Measurements from ENCODE around the gene RPN2.
"Not testable (repeated sequence)": the region's sequence is repeated elsewhere in the genome, so short reads cannot be mapped to it uniquely, and the experiment has no call there.

The RPN2 gene

DNA sequence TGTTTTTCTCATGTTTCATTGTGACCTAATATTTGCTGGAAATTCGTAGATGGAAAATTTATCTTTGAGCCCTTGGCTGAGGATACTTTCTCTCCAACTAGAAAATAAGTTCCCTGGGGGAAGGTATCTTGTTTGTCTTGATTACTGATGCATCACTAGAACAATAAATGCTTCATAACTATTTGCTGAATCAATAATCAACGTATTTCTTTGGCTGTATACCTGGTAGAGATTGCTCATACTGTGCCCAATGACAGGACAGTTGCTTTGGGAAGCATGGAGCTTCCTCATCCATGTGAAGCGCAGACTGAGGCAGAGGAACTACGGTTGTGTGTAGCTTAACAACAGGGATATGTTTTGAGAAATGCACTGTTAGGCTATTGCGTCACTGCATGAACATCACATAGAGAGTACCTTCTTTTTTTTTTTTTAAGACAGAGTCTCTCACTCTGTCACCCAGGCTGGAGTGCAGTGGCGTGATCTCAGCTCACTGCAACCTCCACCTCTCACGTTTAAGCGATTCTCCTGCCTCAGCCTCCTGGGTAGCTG lies 34.2 kb upstream of the RPN2 start:
- no peaks in the 10 kb centered on the region for H3K27me3 Mint-ChIP-seq (ENCODE audit: low read depth, poor library complexity)
- TF ChIP-seq, protein P1, sequence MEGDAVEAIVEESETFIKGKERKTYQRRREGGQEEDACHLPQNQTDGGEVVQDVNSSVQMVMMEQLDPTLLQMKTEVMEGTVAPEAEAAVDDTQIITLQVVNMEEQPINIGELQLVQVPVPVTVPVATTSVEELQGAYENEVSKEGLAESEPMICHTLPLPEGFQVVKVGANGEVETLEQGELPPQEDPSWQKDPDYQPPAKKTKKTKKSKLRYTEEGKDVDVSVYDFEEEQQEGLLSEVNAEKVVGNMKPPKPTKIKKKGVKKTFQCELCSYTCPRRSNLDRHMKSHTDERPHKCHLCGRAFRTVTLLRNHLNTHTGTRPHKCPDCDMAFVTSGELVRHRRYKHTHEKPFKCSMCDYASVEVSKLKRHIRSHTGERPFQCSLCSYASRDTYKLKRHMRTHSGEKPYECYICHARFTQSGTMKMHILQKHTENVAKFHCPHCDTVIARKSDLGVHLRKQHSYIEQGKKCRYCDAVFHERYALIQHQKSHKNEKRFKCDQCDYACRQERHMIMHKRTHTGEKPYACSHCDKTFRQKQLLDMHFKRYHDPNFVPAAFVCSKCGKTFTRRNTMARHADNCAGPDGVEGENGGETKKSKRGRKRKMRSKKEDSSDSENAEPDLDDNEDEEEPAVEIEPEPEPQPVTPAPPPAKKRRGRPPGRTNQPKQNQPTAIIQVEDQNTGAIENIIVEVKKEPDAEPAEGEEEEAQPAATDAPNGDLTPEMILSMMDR (IDR thresholded peaks at IDR 0.05): no peak
- H3K36me3 Mint-ChIP-seq (ENCODE audit: low read depth): peaks cover 48% of the 10 kb centered on the region
- DNase-seq: no peak
- H3K27ac Mint-ChIP-seq: no peak overlapping the region
- H3K9me3 Mint-ChIP-seq: peaks cover 7% of the 10 kb centered on the region
- H3K4me1 Mint-ChIP-seq: no peaks in the 10 kb centered on the region
- no peak overlapping the region for H3K4me3 Mint-ChIP-seq

DNA sequence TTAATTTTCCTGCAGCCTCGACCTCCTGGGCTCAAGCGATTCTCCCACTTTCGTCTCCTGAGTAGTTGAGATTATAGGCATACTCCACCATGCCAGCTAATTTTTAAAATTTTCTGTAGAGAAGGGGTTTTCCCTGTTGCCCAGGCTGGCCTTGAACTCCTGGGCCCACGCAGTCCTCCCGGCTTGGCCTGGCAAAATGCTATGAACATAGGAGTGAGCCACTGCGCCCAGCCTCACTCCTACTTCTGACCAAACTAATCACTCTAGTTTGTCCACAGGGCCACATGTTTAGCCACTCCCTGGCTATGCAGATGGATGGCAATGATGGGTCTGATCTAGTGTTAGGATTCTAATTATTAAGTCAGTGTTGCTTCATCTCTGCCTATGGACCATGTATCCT lies 31.9 kb upstream of the RPN2 start:
- H3K4me1 Mint-ChIP-seq: no peaks in the 10 kb centered on the region
- peaks cover 23% of the 10 kb centered on the region for H3K9me3 Mint-ChIP-seq
- no peak for DNase-seq
- no peak overlapping the region for H3K27ac Mint-ChIP-seq
- H3K36me3 Mint-ChIP-seq (ENCODE audit: low read depth): peaks cover 63% of the 10 kb centered on the region
- H3K27me3 Mint-ChIP-seq (ENCODE audit: low read depth, poor library complexity): peaks cover 4% of the 10 kb centered on the region
- no peak overlapping the region for H3K4me3 Mint-ChIP-seq
- TF ChIP-seq, protein P1 (IDR thresholded peaks at IDR 0.05): no peak

DNA sequence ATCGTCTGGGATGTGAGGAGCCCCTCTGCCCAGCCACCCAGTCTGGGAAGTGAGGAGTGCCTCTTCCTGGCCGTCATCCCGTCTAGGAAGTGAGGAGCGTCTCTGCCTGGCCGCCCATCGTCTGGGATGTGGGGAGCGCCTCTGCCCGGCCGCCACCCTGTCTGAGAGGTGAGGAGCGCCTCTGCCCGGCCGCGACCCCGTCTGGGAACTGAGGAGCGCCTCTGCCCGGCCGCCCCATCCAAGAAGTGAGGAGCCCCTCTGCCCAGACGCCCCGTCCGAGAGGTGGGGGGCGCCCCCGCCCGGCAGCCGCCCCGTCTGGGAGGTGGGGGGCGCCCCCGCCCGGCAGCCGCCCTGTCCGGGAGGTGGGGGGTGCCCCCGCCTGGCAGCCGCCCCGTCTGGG lies 28.3 kb upstream of the RPN2 start:
- H3K27me3 Mint-ChIP-seq (ENCODE audit: low read depth, poor library complexity); H3K4me3 Mint-ChIP-seq; H3K27ac Mint-ChIP-seq; H3K4me1 Mint-ChIP-seq; DNase-seq: not testable (repeated sequence)
- H3K9me3 Mint-ChIP-seq: peaks cover 23% of the 10 kb centered on the region
- peaks cover 65% of the 10 kb centered on the region for H3K36me3 Mint-ChIP-seq (ENCODE audit: low read depth)

DNA sequence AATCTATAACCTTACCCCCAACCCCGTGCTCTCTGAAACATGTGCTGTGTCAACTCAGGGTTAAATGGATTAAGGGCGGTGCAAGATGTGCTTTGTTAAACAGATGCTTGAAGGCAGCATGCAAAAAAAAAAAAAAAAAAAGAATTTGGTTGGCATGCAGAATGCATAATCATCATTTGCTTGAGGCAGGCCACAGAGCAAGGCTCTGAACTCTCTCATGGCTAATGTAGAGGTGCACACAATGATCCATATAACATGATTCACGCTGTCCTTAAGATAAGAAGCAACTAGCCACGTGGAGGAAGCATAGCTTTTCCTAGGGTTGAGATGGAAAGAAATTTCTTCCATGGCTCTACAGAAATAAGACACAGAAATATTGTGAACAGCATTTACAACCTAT lies 27.6 kb upstream of the RPN2 start:
- Mint-ChIP-seq H3K4me3 (no peak overlapping the region), H3K27me3 (ENCODE audit: low read depth, poor library complexity) (peaks cover 4% of the 10 kb centered on the region), H3K9me3 (peaks cover 23% of the 10 kb centered on the region), H3K4me1 (no peaks in the 10 kb centered on the region), H3K27ac (no peak overlapping the region), H3K36me3 (ENCODE audit: low read depth) (peaks cover 72% of the 10 kb centered on the region)
- TF ChIP-seq, protein P1 (IDR thresholded peaks at IDR 0.05): no peak
- DNase-seq: no peak

DNA sequence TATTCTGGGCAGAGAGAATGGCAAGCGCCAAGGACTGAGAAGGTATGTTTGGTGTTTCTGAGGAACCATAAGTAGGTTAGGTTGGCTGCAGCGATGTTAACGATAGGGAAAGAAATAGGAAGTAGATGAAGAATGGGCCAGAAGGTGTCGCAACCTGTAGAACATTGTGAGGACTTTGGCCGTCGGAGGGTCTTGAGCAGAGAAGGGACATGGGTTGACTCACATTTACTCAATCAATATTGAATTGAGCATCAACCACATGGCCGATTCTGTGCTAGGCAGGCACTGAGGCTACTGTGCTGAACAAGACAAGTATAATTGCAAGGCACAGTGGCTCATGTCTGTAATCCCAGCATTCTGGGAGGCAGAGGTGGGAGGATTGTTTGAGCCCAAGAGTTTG lies 26.8 kb upstream of the RPN2 start:
- H3K4me1 Mint-ChIP-seq: no peaks in the 10 kb centered on the region
- no peak overlapping the region for H3K4me3 Mint-ChIP-seq
- TF ChIP-seq, protein P1 (IDR thresholded peaks at IDR 0.05): no peak
- H3K27me3 Mint-ChIP-seq (ENCODE audit: low read depth, poor library complexity): peaks cover 4% of the 10 kb centered on the region
- H3K9me3 Mint-ChIP-seq: peaks cover 23% of the 10 kb centered on the region
- H3K36me3 Mint-ChIP-seq (ENCODE audit: low read depth): peaks cover 67% of the 10 kb centered on the region
- H3K27ac Mint-ChIP-seq: no peak overlapping the region
- DNase-seq: no peak

DNA sequence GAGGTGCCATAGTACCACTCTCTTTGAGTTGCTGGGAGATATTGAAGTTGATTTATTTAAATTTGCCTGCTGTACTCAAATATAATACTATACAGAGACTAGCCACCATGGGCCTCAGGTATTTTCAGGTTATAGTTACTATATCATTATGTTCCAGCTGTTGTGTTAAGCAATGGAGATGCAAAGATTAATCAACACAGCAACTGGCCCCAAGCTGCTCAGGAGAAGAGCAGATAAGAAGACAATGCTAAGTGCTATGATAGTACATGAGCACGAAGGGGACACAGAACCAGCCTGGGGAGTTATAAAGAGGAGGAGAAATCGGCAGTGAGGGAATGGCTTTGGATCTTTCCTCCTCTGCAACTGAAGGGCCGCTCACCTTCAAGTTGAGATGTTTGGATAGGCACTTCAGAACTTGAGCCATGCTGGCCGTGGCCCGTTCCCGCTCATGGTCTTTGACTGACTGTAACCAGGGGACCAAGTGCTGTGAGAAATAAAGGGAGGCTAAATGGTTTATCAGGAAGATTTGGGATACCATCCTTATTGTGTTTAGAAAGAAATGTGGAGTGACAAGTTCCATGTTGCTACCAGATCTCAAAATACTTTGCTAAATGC lies 24.3 kb upstream of the RPN2 start:
- H3K27me3 Mint-ChIP-seq (ENCODE audit: low read depth, poor library complexity): peaks cover 4% of the 10 kb centered on the region
- H3K4me3 Mint-ChIP-seq: no peak overlapping the region
- TF ChIP-seq, protein P1 (IDR thresholded peaks at IDR 0.05): no peak
- H3K27ac Mint-ChIP-seq: no peak overlapping the region
- peaks cover 16% of the 10 kb centered on the region for H3K9me3 Mint-ChIP-seq
- no peaks in the 10 kb centered on the region for H3K4me1 Mint-ChIP-seq
- no peak for DNase-seq
- peaks cover 60% of the 10 kb centered on the region for H3K36me3 Mint-ChIP-seq (ENCODE audit: low read depth)

Measured in nephron progenitor cell (in vitro differentiated cells).